Uterus (tissue), 4 donors: ENCODE data around the gene KCNAB1. TPM values are rescaled to one million over a fixed set of nuclear protein-coding genes. Genes with fewer than 3 reads are reported as not detected.

ENCODE experiments used
- DNase-seq, 2 donors: peaks; one replicate each; pipeline ENCODE4 v3.0.0-alpha.2; 2019 to 2020
- H3K27ac ChIP-seq, 2 donors: fragments of 200-600 bp; sonication (generic); 1 replicate in 1 of 2; 2 replicates in 1 of 2; pipeline ENCODE4 v1.5.1; 2016 to 2018
- H3K27me3 ChIP-seq, 2 donors: fragments of 200-600 bp; sonication (generic); one replicate each; pipeline ENCODE4 v1.5.1; 2018 to 2019; ENCODE audit warnings: control low read depth in 1 of 2
- H3K36me3 ChIP-seq, 2 donors: fragments of 200-600 bp; sonication (generic); one replicate each; pipeline ENCODE4 v1.5.1; 2019; ENCODE audit warnings: control low read depth in 1 of 2
- H3K4me1 ChIP-seq, 2 donors: fragments of 200-600 bp; sonication (generic); one replicate each; pipeline ENCODE4 v1.5.1; 2018 to 2019; ENCODE audit warnings: control low read depth in 1 of 2
- H3K4me3 ChIP-seq, 2 donors: fragments of 200-600 bp; sonication (generic); 1 replicate in 1 of 2; 2 replicates in 1 of 2; pipeline ENCODE4 v1.5.1; 2018 to 2019; ENCODE audit warnings: mild to moderate bottlenecking in 1 of 2
- H3K9me3 ChIP-seq, 2 donors: fragments of 200-600 bp; sonication (generic); one replicate each; pipeline ENCODE4 v1.5.1; 2019; ENCODE audit warnings: control low read depth in 1 of 2
- CTCF ChIP-seq, 4 experiments: fragments of 200-600 bp in 2 of 4; fragments of 450-650 bp in 2 of 4; sonication (generic) in 2 of 4; IDR thresholded peaks; one replicate each; pipeline ENCODE4 v1.5.1; 2016 to 2019; ENCODE audit warnings: antibody characterized with exemption in 4 of 4, mild to moderate bottlenecking in 2 of 4, moderate library complexity in 1 of 4
- POLR2A ChIP-seq, 2 donors: fragments of 450-650 bp; IDR thresholded peaks; one replicate each; pipeline ENCODE4 v1.6.1; 2016; ENCODE audit warnings: antibody characterized with exemption in 2 of 2, mild to moderate bottlenecking in 1 of 2, moderate library complexity in 1 of 2
- intact Hi-C: fragments of 100-400 bp; cut with DNase I; formaldehyde crosslinking; loops from one replicate; pipeline ENCODE4 v1.15.1; 2023; ENCODE audit warnings: low total_unique reads
- total RNA-seq, 4 donors: library from RNA; depleted of rRNA in 3 of 4; stranded (reverse); fragments of >200 nt in 3 of 4; gene quantifications; one replicate each; pipeline versions ENCODE4 v1.1.0 to v1.2.4, GENCODE V29; 2014 to 2023
- donor health status: DM: yes; HTN: yes; CAD: no.

KCNAB1 gene
- total RNA-seq, 4 donors from 2014 or later = 1.3 to 12.8 (median 6.8) TPM

- Histone ChIP-seq H3K4me1 (no peaks in the 10 kb centered on the region), H3K27ac (no peak overlapping the region), H3K9me3 (no peaks in the 10 kb centered on the region), H3K27me3 (no peaks in the 10 kb centered on the region), H3K36me3 (no peaks in the 10 kb centered on the region), H3K4me3 (no peak overlapping the region)
- no peak for DNase-seq
- TF ChIP-seq CTCF (IDR thresholded peaks at IDR 0.05) (no peak), POLR2A (IDR thresholded peaks at IDR 0.05) (no peak)
- intact Hi-C loops = no loop called here
Observed at GRCh38 chr3:156397534-156397933, 277.2 kb downstream of the KCNAB1 start.

- no peak overlapping the region for H3K27ac ChIP-seq
- TF ChIP-seq CTCF (IDR thresholded peaks at IDR 0.05) = no peak
- TF ChIP-seq POLR2A (IDR thresholded peaks at IDR 0.05) = no peak
- no peaks in the 10 kb centered on the region for H3K9me3 ChIP-seq
- H3K36me3 ChIP-seq = no peaks in the 10 kb centered on the region
- intact Hi-C loops = no loop called here
- no peaks in the 10 kb centered on the region for H3K27me3 ChIP-seq
- H3K4me3 ChIP-seq = no peak overlapping the region
- no peaks in the 10 kb centered on the region for H3K4me1 ChIP-seq
- DNase-seq = no peak
Observed at GRCh38 chr3:156400062-156400461, 279.7 kb downstream of the KCNAB1 start.

- TF ChIP-seq CTCF (IDR thresholded peaks at IDR 0.05) (no peak), POLR2A (IDR thresholded peaks at IDR 0.05) (no peak)
- intact Hi-C loops = no loop called here
- H3K36me3 ChIP-seq = no peaks in the 10 kb centered on the region
- no peak overlapping the region for H3K27ac ChIP-seq
- no peaks in the 10 kb centered on the region for H3K9me3 ChIP-seq
- DNase-seq = no peak
- no peak overlapping the region for H3K4me3 ChIP-seq
- no peaks in the 10 kb centered on the region for H3K4me1 ChIP-seq
- no peaks in the 10 kb centered on the region for H3K27me3 ChIP-seq
Observed at GRCh38 chr3:156400735-156401134, 280.4 kb downstream of the KCNAB1 start.

GRCh38 chr3:156404217-156404616 is 283.8 kb downstream of the KCNAB1 start:
- Histone ChIP-seq H3K9me3 (no peaks in the 10 kb centered on the region), H3K36me3 (no peaks in the 10 kb centered on the region), H3K4me3 (no peak overlapping the region), H3K27ac (no peak overlapping the region), H3K27me3 (no peaks in the 10 kb centered on the region), H3K4me1 (no peaks in the 10 kb centered on the region)
- no peak for DNase-seq
- TF ChIP-seq POLR2A (IDR thresholded peaks at IDR 0.05) (no peak), CTCF (IDR thresholded peaks at IDR 0.05) (no peak)
- intact Hi-C loops = no loop called here

GRCh38 chr3:156406393-156406792 is 286.0 kb downstream of the KCNAB1 start:
- Histone ChIP-seq H3K4me1 (no peaks in the 10 kb centered on the region), H3K9me3 (no peaks in the 10 kb centered on the region), H3K27me3 (no peaks in the 10 kb centered on the region), H3K36me3 (no peaks in the 10 kb centered on the region), H3K4me3 (no peak overlapping the region), H3K27ac (no peak overlapping the region)
- TF ChIP-seq POLR2A (IDR thresholded peaks at IDR 0.05) (no peak), CTCF (IDR thresholded peaks at IDR 0.05) (no peak)
- intact Hi-C loops = no loop called here
- no peak for DNase-seq
